ENCODE data around the gene LRCH3. TPM values are rescaled to one million over a fixed set of nuclear protein-coding genes. Genes with fewer than 3 reads are reported as not detected.

Gene LRCH3
- polyA plus RNA-seq, 1 donor from 2014 or later = 41.4 TPM

GRCh38 chr3:197906023-197906849 lies 115.2 kb downstream of the LRCH3 start:
- Histone ChIP-seq H2AFZ (ENCODE audit: low read depth, low read length) (no peak overlapping the region), H3K4me2 (ENCODE audit: low read length) (no peak overlapping the region), H3K9me2 (ENCODE audit: insufficient read depth, low read length) (no peaks in the 10 kb centered on the region)

GRCh38 chr3:197906850-197907187 lies 115.8 kb downstream of the LRCH3 start:
- H3K4me3 ChIP-seq (ENCODE audit: low read length) = no peak overlapping the region
- H4K20me1 ChIP-seq (ENCODE audit: insufficient read depth) = no peaks in the 10 kb centered on the region
- no peak for TF ChIP-seq POLR2AphosphoS5 (IDR thresholded peaks at IDR 0.05)
- no peak for TF ChIP-seq RAD21 (conservative IDR thresholded peaks at IDR 0.05)
- TF ChIP-seq SMC3 (conservative IDR thresholded peaks at IDR 0.05; ENCODE audit: poor library complexity) = no peak
- TF ChIP-seq TAF1 (IDR thresholded peaks at IDR 0.05; ENCODE audit: low read depth) = no peak
- TF ChIP-seq REST (IDR thresholded peaks at IDR 0.05; ENCODE audit: borderline replicate concordance) = no peak
- TF ChIP-seq EP300 (conservative IDR thresholded peaks at IDR 0.05; ENCODE audit: poor library complexity, severe bottlenecking) = no peak
- TF ChIP-seq MXI1 (conservative IDR thresholded peaks at IDR 0.05; ENCODE audit: poor library complexity, severe bottlenecking) = no peak
- no peak overlapping the region for H3K27ac ChIP-seq (ENCODE audit: low read length)
- H3K36me3 ChIP-seq (ENCODE audit: insufficient read depth, low read length) = no peaks in the 10 kb centered on the region
- H3K9me2 ChIP-seq (ENCODE audit: insufficient read depth, low read length) = no peaks in the 10 kb centered on the region
- H3K79me2 ChIP-seq (replicated peaks; ENCODE audit: insufficient read depth, low read length) = no peaks in the 10 kb centered on the region
- H2AFZ ChIP-seq (ENCODE audit: low read depth, low read length) = no peak overlapping the region
- H3K9ac ChIP-seq (ENCODE audit: low read length) = no peak overlapping the region
- H3K4me2 ChIP-seq (ENCODE audit: low read length) = no peak overlapping the region
- no peaks in the 10 kb centered on the region for H3K9me3 ChIP-seq (ENCODE audit: low read length)
- H3K27me3 ChIP-seq (ENCODE audit: insufficient read depth, low read depth, low read length) = no peaks in the 10 kb centered on the region
- H3F3A ChIP-seq (ENCODE audit: insufficient read depth, low read length, poor library complexity, severe bottlenecking) = no peaks in the 10 kb centered on the region

More at GRCh38 chr3:197906023-197906849, 115.2 kb downstream of the LRCH3 start:
- Histone ChIP-seq H3K27ac (ENCODE audit: low read length) (no peak overlapping the region), H3K79me2 (replicated peaks; ENCODE audit: insufficient read depth, low read length) (no peaks in the 10 kb centered on the region), H3K9ac (ENCODE audit: low read length) (no peak overlapping the region), H3K9me3 (ENCODE audit: low read length) (no peaks in the 10 kb centered on the region), H3F3A (ENCODE audit: insufficient read depth, low read length, poor library complexity, severe bottlenecking) (no peaks in the 10 kb centered on the region), H3K27me3 (ENCODE audit: insufficient read depth, low read depth, low read length) (no peaks in the 10 kb centered on the region), H3K36me3 (ENCODE audit: insufficient read depth, low read length) (no peaks in the 10 kb centered on the region), H3K4me3 (ENCODE audit: low read length) (no peak overlapping the region), H4K20me1 (ENCODE audit: insufficient read depth) (no peaks in the 10 kb centered on the region)
- TF ChIP-seq RAD21 (conservative IDR thresholded peaks at IDR 0.05) (peak; percentile 80), TAF1 (IDR thresholded peaks at IDR 0.05; ENCODE audit: low read depth) (no peak), EP300 (conservative IDR thresholded peaks at IDR 0.05; ENCODE audit: poor library complexity, severe bottlenecking) (no peak), SMC3 (conservative IDR thresholded peaks at IDR 0.05; ENCODE audit: poor library complexity) (peak; percentile 66), EZH2 (IDR thresholded peaks at IDR 0.05; ENCODE audit: borderline replicate concordance, insufficient read depth, low read length, poor library complexity, severe bottlenecking) (no peak), REST (IDR thresholded peaks at IDR 0.05; ENCODE audit: borderline replicate concordance) (no peak), MXI1 (conservative IDR thresholded peaks at IDR 0.05; ENCODE audit: poor library complexity, severe bottlenecking) (no peak), CTCF (IDR thresholded peaks at IDR 0.05; ENCODE audit: poor library complexity, severe bottlenecking) (peak; percentile 79)

All from neural cell (in vitro differentiated cells).